ENCODE data around the gene ZNF723.
A peak's percentile ranks its signal among the peaks of the same experiment; 100 is the strongest.
"Not testable (repeated sequence)": the region's sequence is repeated elsewhere in the genome, so short reads cannot be mapped to it uniquely, and the experiment has no call there.

Gene ZNF723

DNA sequence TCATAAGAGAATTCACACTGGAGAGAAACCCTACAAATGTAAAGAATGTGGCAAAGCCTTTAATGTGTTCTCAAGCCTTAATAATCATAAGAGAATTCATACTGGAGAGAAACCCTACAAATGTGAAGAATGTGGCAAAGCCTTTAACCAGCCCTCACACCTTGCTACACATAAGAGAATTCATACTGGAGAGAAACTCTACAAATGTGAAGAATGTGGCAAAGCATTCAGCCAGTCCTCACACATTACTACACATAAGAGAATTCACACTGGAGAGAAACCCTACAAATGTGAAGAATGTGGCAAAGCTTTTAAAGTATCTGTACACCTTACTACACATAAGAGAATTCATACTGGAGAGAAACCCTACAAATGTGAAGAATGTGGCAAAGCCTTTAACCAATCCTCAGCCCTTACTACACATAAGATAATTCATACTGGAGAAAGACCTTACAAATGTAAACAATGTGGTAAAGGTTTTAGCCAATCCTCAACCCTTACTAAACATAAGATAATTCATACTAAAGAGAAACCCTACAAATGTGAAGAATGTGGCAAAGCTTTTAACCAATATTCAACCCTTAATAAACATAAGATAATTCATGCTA, 25.7 kb downstream of the ZNF723 start:
- not testable (repeated sequence) for H3K27ac ChIP-seq (ENCODE audit: low read depth, low read length); H3K18ac ChIP-seq (ENCODE audit: low read length); DNase-seq; H3K4me2 ChIP-seq (ENCODE audit: low read length); H3K36me3 ChIP-seq (ENCODE audit: control insufficient read depth in 1 of 2, insufficient read depth in 2 of 2, low read length in 2 of 2); H3K79me2 ChIP-seq (ENCODE audit: control insufficient read depth, insufficient read depth, low read length, poor library complexity); H3K27me3 ChIP-seq (ENCODE audit: insufficient read depth, low read length); H2BK5ac ChIP-seq (ENCODE audit: low read depth, low read length, poor library complexity); H3K79me1 ChIP-seq (ENCODE audit: low read length); H2BK12ac ChIP-seq (ENCODE audit: low read length); H4K12ac ChIP-seq (ENCODE audit: low read depth, low read length); H4K91ac ChIP-seq (ENCODE audit: low read depth, low read length); H3K4me3 ChIP-seq (ENCODE audit: low read depth, low read length); H3K23ac ChIP-seq (ENCODE audit: low read length); H3K4ac ChIP-seq (ENCODE audit: low read depth, low read length); H4K8ac ChIP-seq (ENCODE audit: low read depth, low read length); H2BK120ac ChIP-seq (ENCODE audit: insufficient read depth, low read length, poor library complexity); H3K14ac ChIP-seq (ENCODE audit: low read length); H2AFZ ChIP-seq (ENCODE audit: insufficient read depth, low read length, poor library complexity); H2AK5ac ChIP-seq (ENCODE audit: low read length); H3K9ac ChIP-seq (ENCODE audit: low read length); H3K4me1 ChIP-seq (ENCODE audit: control insufficient read depth in 1 of 2, insufficient read depth in 2 of 2, low read length in 2 of 2)
- peaks cover 19% of the 10 kb centered on the region for H3K9me3 ChIP-seq (ENCODE audit: insufficient read depth, low read depth, low read length)

DNA sequence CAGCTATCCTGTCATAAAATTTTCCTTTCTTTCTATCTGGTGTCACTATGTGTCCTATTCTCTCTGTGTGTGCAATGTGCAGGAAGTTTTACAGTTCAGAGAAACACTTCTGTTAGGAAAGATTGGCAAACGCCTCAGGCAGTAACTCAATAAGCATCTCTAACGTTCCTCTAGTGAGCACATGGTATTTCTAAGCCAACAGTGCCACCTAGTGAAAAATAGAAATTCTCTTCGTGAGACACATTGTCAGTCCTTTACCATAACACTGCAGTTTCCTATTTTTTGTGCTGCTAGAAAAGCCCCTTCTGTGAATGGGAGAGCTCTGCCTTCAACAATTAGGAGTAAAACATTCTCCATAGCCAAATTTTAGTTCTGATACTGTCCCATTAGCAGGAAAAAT, 50.7 kb downstream of the ZNF723 start:
- Histone ChIP-seq H3K9me3 (ENCODE audit: insufficient read depth, low read depth, low read length) (peaks cover 10% of the 10 kb centered on the region), H2AK5ac (ENCODE audit: low read length) (no peak overlapping the region), H3K79me1 (ENCODE audit: low read length) (no peaks in the 10 kb centered on the region), H3K23ac (ENCODE audit: low read length) (no peak overlapping the region), H3K4me3 (ENCODE audit: low read depth, low read length) (no peak overlapping the region), H2AFZ (ENCODE audit: insufficient read depth, low read length, poor library complexity) (no peak overlapping the region), H4K12ac (ENCODE audit: low read depth, low read length) (no peak overlapping the region), H3K14ac (ENCODE audit: low read length) (no peak overlapping the region), H4K8ac (ENCODE audit: low read depth, low read length) (no peak overlapping the region), H2BK5ac (ENCODE audit: low read depth, low read length, poor library complexity) (no peak overlapping the region), H3K4me2 (ENCODE audit: low read length) (no peak overlapping the region), H3K27ac (ENCODE audit: low read depth, low read length) (no peak overlapping the region), H3K27me3 (ENCODE audit: insufficient read depth, low read length) (no peaks in the 10 kb centered on the region), H3K36me3 (ENCODE audit: control insufficient read depth in 1 of 2, insufficient read depth in 2 of 2, low read length in 2 of 2) (no peaks in the 10 kb centered on the region), H2BK120ac (ENCODE audit: insufficient read depth, low read length, poor library complexity) (no peak overlapping the region), H3K4ac (ENCODE audit: low read depth, low read length) (no peak overlapping the region), H3K79me2 (ENCODE audit: control insufficient read depth, insufficient read depth, low read length, poor library complexity) (no peaks in the 10 kb centered on the region), H3K4me1 (ENCODE audit: control insufficient read depth in 1 of 2, insufficient read depth in 2 of 2, low read length in 2 of 2) (no peaks in the 10 kb centered on the region), H4K91ac (ENCODE audit: low read depth, low read length) (no peak overlapping the region), H2BK12ac (ENCODE audit: low read length) (no peak overlapping the region), H3K9ac (ENCODE audit: low read length) (no peak overlapping the region), H3K18ac (ENCODE audit: low read length) (no peak overlapping the region)
- peak; percentile 67 to 97 for DNase-seq
- WGBS (ENCODE audit: extremely low coverage, insufficient coverage, insufficient read length), result no CpG with 5 or more reads among the region's 3 CpGs

DNA sequence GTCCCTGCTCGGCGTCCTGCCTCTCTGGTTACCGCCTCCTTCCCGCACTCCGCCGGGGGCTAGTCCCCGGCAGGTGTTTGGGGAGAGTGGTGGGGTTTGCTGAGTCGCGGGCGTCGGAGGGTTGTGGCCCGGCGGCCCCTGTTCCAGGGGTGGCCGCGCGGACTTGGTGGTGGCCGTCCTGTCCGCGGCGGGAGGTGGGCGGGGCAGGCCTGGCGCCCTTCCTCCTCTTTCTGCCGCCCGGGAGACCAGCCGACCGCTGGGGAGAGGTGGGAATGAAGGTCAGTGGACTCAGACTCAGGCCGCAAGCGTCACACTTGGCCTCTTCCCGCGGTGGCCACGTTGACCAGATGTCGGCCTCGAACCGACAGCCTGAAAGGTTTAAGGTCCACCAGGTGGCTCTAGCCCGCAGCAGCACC, 61.8 kb downstream of the ZNF723 start:
- H2AK5ac ChIP-seq (ENCODE audit: low read length), result no peak overlapping the region
- no CpG with 5 or more reads among the region's 35 CpGs for WGBS (ENCODE audit: extremely low coverage, insufficient coverage, insufficient read length)
- H3K4me1 ChIP-seq (ENCODE audit: control insufficient read depth in 1 of 2, insufficient read depth in 2 of 2, low read length in 2 of 2), result no peaks in the 10 kb centered on the region
- H2BK12ac ChIP-seq (ENCODE audit: low read length), result no peak overlapping the region
- H3K4me3 ChIP-seq (ENCODE audit: low read depth, low read length), result no peak overlapping the region
- H3K79me2 ChIP-seq (ENCODE audit: control insufficient read depth, insufficient read depth, low read length, poor library complexity), result no peaks in the 10 kb centered on the region
- H2AFZ ChIP-seq (ENCODE audit: insufficient read depth, low read length, poor library complexity), result no peak overlapping the region
- H3K18ac ChIP-seq (ENCODE audit: low read length), result no peak overlapping the region
- H3K4ac ChIP-seq (ENCODE audit: low read depth, low read length), result no peak overlapping the region
- H4K8ac ChIP-seq (ENCODE audit: low read depth, low read length), result no peak overlapping the region
- H3K27me3 ChIP-seq (ENCODE audit: insufficient read depth, low read length), result no peaks in the 10 kb centered on the region
- no peak overlapping the region for H3K9ac ChIP-seq (ENCODE audit: low read length)
- peaks cover 10% of the 10 kb centered on the region for H3K9me3 ChIP-seq (ENCODE audit: insufficient read depth, low read depth, low read length)
- H3K27ac ChIP-seq (ENCODE audit: low read depth, low read length), result no peak overlapping the region
- no peak overlapping the region for H3K4me2 ChIP-seq (ENCODE audit: low read length)
- no peak overlapping the region for H4K91ac ChIP-seq (ENCODE audit: low read depth, low read length)
- H3K36me3 ChIP-seq (ENCODE audit: control insufficient read depth in 1 of 2, insufficient read depth in 2 of 2, low read length in 2 of 2), result no peaks in the 10 kb centered on the region
- no peaks in the 10 kb centered on the region for H3K79me1 ChIP-seq (ENCODE audit: low read length)
- no peak overlapping the region for H2BK120ac ChIP-seq (ENCODE audit: insufficient read depth, low read length, poor library complexity)
- no peak for DNase-seq
- no peak overlapping the region for H4K12ac ChIP-seq (ENCODE audit: low read depth, low read length)
- H2BK5ac ChIP-seq (ENCODE audit: low read depth, low read length, poor library complexity), result no peak overlapping the region
- no peak overlapping the region for H3K14ac ChIP-seq (ENCODE audit: low read length)
- no peak overlapping the region for H3K23ac ChIP-seq (ENCODE audit: low read length)

DNA sequence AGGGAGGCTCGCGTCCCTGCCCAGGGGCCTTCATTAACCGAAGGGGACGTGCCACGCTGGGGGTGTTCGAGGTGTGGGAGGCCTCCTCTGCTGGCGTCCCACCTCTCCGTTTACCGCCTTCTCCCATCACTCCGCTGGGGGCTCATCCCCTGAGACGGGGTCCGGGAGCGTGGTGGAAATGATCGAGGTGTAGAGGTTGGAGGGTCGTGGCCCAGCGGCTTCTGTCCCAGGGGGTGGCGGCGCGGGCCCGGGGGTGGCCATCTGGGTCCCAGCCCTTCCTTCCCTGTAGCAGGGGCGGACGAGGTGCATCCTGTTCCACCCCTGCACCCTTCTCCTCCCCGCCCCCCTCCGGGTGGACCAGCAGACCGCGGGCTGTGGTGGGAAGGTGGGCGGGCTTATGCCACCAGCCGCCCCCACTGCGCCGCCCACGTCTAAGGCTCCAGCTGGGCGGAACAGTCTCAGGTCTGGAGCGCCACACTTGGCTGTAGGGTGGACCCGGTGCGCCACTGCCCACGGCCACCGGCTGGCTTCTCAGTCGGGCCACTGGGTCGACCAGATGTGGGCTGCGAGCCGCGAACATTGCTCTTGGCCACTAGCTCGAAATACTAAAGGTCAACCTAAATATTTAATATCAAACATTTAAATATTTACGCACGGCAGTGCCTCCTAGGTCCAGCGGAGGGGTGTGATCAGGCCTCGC, 69.5 kb downstream of the ZNF723 start:
- Histone ChIP-seq H3K4me2 (ENCODE audit: low read length) (no peak overlapping the region), H3K4me1 (ENCODE audit: control insufficient read depth in 1 of 2, insufficient read depth in 2 of 2, low read length in 2 of 2) (no peaks in the 10 kb centered on the region), H3K27me3 (ENCODE audit: insufficient read depth, low read length) (no peaks in the 10 kb centered on the region), H3K4me3 (ENCODE audit: low read depth, low read length) (no peak overlapping the region), H2AFZ (ENCODE audit: insufficient read depth, low read length, poor library complexity) (no peak overlapping the region), H4K12ac (ENCODE audit: low read depth, low read length) (no peak overlapping the region), H3K4ac (ENCODE audit: low read depth, low read length) (no peak overlapping the region), H3K9ac (ENCODE audit: low read length) (no peak overlapping the region), H3K79me2 (ENCODE audit: control insufficient read depth, insufficient read depth, low read length, poor library complexity) (no peaks in the 10 kb centered on the region), H3K18ac (ENCODE audit: low read length) (no peak overlapping the region), H3K36me3 (ENCODE audit: control insufficient read depth in 1 of 2, insufficient read depth in 2 of 2, low read length in 2 of 2) (no peaks in the 10 kb centered on the region), H2BK5ac (ENCODE audit: low read depth, low read length, poor library complexity) (no peak overlapping the region), H3K27ac (ENCODE audit: low read depth, low read length) (no peak overlapping the region), H4K8ac (ENCODE audit: low read depth, low read length) (no peak overlapping the region), H2BK120ac (ENCODE audit: insufficient read depth, low read length, poor library complexity) (no peak overlapping the region), H2AK5ac (ENCODE audit: low read length) (no peak overlapping the region), H3K9me3 (ENCODE audit: insufficient read depth, low read depth, low read length) (peaks cover 32% of the 10 kb centered on the region), H3K79me1 (ENCODE audit: low read length) (no peaks in the 10 kb centered on the region), H3K23ac (ENCODE audit: low read length) (no peak overlapping the region), H3K14ac (ENCODE audit: low read length) (no peak overlapping the region), H4K91ac (ENCODE audit: low read depth, low read length) (no peak overlapping the region), H2BK12ac (ENCODE audit: low read length) (no peak overlapping the region)
- WGBS (ENCODE audit: extremely low coverage, insufficient coverage, insufficient read length), result no CpG with 5 or more reads among the region's 47 CpGs
- DNase-seq, result no peak

All from trophoblast cell (in vitro differentiated cells and primary cell).